HepG2 (cell line): ENCODE results near the gene ASIC2. TPM values are rescaled to one million over a fixed set of nuclear protein-coding genes. Genes with fewer than 3 reads are reported as not detected.

Experiments
- ATAC-seq: fragments of 200-7000 bp; cut with Tn5 transposase; 3 replicates; pipeline ENCODE4 v1.9.1; 2020; ENCODE audit warnings: mild to moderate bottlenecking, moderate library complexity
- BruUV-seq: library from RNA; stranded (reverse); fragments of 400-500 nt; replicated peaks from 2 replicates; lab custom pipeline; 2021; lab: Mats Ljungman, UMichigan
- CTCF ChIA-PET: fragments of 300-600 bp; formaldehyde crosslinking; extraction: SDS; loops from one replicate; lab custom pipeline; 2021; ENCODE audit warnings: low total read pairs, inconsistent platforms, low intra/inter-chr PET ratio; lab: Yijun Ruan, JAX
- POLR2A ChIA-PET: fragments of 350-600 bp; sonication (Branson Sonifier 250); formaldehyde crosslinking; loops from one replicate; lab custom pipeline; 2020; ENCODE audit warnings: antibody characterized with exemption, inconsistent platforms; lab: Yijun Ruan, JAX
- DNase-seq: peaks from one replicate; pipeline ENCODE4 v3.0.0-alpha.2; 2015; ENCODE audit warnings: low spot score
- FAIRE-seq: peaks from 3 replicates; lab custom pipeline; 2011; peaks lifted over from hg19 to GRCh38; lab: Jason Lieb, UNC
- H2AFZ ChIP-seq: one replicate; pipeline ENCODE4 v1.6.1; 2011; ENCODE audit warnings: low read length, inconsistent platforms
- H3K27ac ChIP-seq: fragments of 300-600 bp; 3 replicates; pipeline ENCODE4 v1.8.0; 2011; ENCODE audit warnings: mixed run types, mild to moderate bottlenecking, mixed read lengths, low read length, inconsistent platforms; ENCODE audit not compliant: insufficient read depth; ENCODE audit errors: extremely low read length
- H3K27me3 ChIP-seq, 2 experiments: fragments of 200-600 bp in 1 of 2; 2 replicates in 1 of 2; 3 replicates in 1 of 2; pipeline versions ENCODE4 v1.6.0 to v1.8.0; 2011; ENCODE audit warnings: low read length in 2 of 2, mild to moderate bottlenecking in 2 of 2, moderate library complexity in 2 of 2, inconsistent platforms in 1 of 2; ENCODE audit not compliant: insufficient read depth in 2 of 2, control insufficient read depth in 1 of 2
- H3K36me3 ChIP-seq, 2 experiments: fragments of 200-600 bp in 1 of 2; replicated peaks in 1 of 2; 2 replicates in 1 of 2; 3 replicates in 1 of 2; pipeline versions ENCODE4 v1.5.1 to v1.8.0; 2011; ENCODE audit warnings: low read length in 2 of 2, inconsistent platforms in 1 of 2; ENCODE audit not compliant: insufficient read depth in 2 of 2, control insufficient read depth in 1 of 2
- H3K4me1 ChIP-seq: 2 replicates; pipeline ENCODE4 v1.5.1; 2012; ENCODE audit warnings: low read length, inconsistent platforms; ENCODE audit not compliant: insufficient read depth
- H3K4me2 ChIP-seq: 2 replicates; pipeline ENCODE4 v1.6.0; 2011; ENCODE audit warnings: low read depth, low read length, inconsistent platforms
- H3K4me3 ChIP-seq, 3 experiments: fragments of 200-600 bp in 1 of 3; sonication (generic), shearing (Covaris generic) in 1 of 3; replicated peaks in 1 of 3; 2 replicates each; pipeline ENCODE4 v1.5.1; 2011 to 2016; ENCODE audit warnings: low read length in 3 of 3, inconsistent platforms in 2 of 3, low read depth in 2 of 3, mild to moderate bottlenecking in 2 of 3, control low read depth in 1 of 3, mixed read lengths in 1 of 3; ENCODE audit not compliant: insufficient read depth in 1 of 3
- H3K79me2 ChIP-seq: one replicate; pipeline ENCODE4 v1.6.1; 2011; ENCODE audit warnings: low read length, inconsistent platforms; ENCODE audit not compliant: insufficient read depth
- H3K9ac ChIP-seq: 2 replicates; pipeline ENCODE4 v1.6.0; 2011; ENCODE audit warnings: mild to moderate bottlenecking, low read depth, low read length, inconsistent platforms; ENCODE audit not compliant: insufficient read depth
- H3K9me3 ChIP-seq: 2 replicates; pipeline ENCODE4 v1.5.1; 2012; ENCODE audit warnings: mild to moderate bottlenecking, low read length
- H4K20me1 ChIP-seq: 2 replicates; pipeline ENCODE4 v1.6.0; 2011; ENCODE audit warnings: inconsistent platforms, mild to moderate bottlenecking, low read length, moderate library complexity; ENCODE audit not compliant: insufficient read depth
- BCLAF1 ChIP-seq: fragments of 450-650 bp; IDR thresholded peaks from 2 replicates; pipeline ENCODE4 v1.6.1; 2017; ENCODE audit warnings: mild to moderate bottlenecking
- FOXM1 ChIP-seq: sonication (generic); formaldehyde crosslinking; IDR thresholded peaks from 2 replicates; pipeline ENCODE4 v1.5.0; 2020; ENCODE audit warnings: missing genetic modification reagents
- HDAC1 ChIP-seq: sonication (generic); formaldehyde crosslinking; IDR thresholded peaks from 2 replicates; pipeline ENCODE4 v1.5.1; 2020; ENCODE audit warnings: mild to moderate bottlenecking, missing genetic modification reagents
- HNRNPLL ChIP-seq: fragments of 200-400 bp; formaldehyde crosslinking; IDR thresholded peaks from 2 replicates; pipeline ENCODE4 v1.6.1; 2017; ENCODE audit warnings: mild to moderate bottlenecking, low read depth, low read length; ENCODE audit not compliant: poor library complexity, severe bottlenecking
- SALL2 ChIP-seq: sonication (generic); formaldehyde crosslinking; IDR thresholded peaks from 2 replicates; pipeline ENCODE4 v1.8.1; 2023; ENCODE audit warnings: mild to moderate bottlenecking, missing genetic modification reagents, inconsistent platforms
- ZFP90 ChIP-seq: sonication (generic); formaldehyde crosslinking; IDR thresholded peaks from 2 replicates; pipeline ENCODE4 v1.8.0; 2022; ENCODE audit warnings: missing genetic modification reagents, mild to moderate bottlenecking, inconsistent platforms, borderline replicate concordance
- ZNF224 ChIP-seq: sonication (generic); formaldehyde crosslinking; IDR thresholded peaks from 2 replicates; pipeline ENCODE4 v1.5.0; 2020; ENCODE audit warnings: mild to moderate bottlenecking, missing genetic modification reagents
- ZNF331 ChIP-seq: sonication (generic); formaldehyde crosslinking; IDR thresholded peaks from 2 replicates; pipeline ENCODE4 v1.4.0; 2020; ENCODE audit warnings: missing genetic modification reagents
- ZNF460 ChIP-seq: sonication (generic); formaldehyde crosslinking; IDR thresholded peaks from 2 replicates; pipeline ENCODE4 v1.5.1; 2020; ENCODE audit warnings: missing genetic modification reagents, mild to moderate bottlenecking, borderline replicate concordance
- ZNF564 ChIP-seq: sonication (generic); formaldehyde crosslinking; IDR thresholded peaks from 2 replicates; pipeline ENCODE4 v1.8.1; 2023; ENCODE audit warnings: mild to moderate bottlenecking, missing genetic modification reagents
- ZNF713 ChIP-seq: sonication (generic); formaldehyde crosslinking; IDR thresholded peaks from 2 replicates; pipeline ENCODE4 v1.4.0; 2020; ENCODE audit warnings: mild to moderate bottlenecking, missing genetic modification reagents
- ZNF784 ChIP-seq: sonication (generic); formaldehyde crosslinking; IDR thresholded peaks from 2 replicates; pipeline ENCODE4 v1.5.1; 2020; ENCODE audit warnings: missing genetic modification reagents, mild to moderate bottlenecking, borderline replicate concordance
- WGBS: methylation state at CpG from one replicate; pipeline ENCODE4 v1.1.6; 2017; ENCODE audit warnings: low lambda C conversion rate; 5-methylcytosine and 5-hydroxymethylcytosine counted together
- in situ Hi-C: cut with HindIII; loops from 2 replicates; pipeline ENCODE4 v1.10.0; 2017; ENCODE audit warnings: low pct_unique_long_range_greater_than_20kb; ENCODE audit not compliant: extremely low pct_ligation_motif_present
- intact Hi-C: fragments of 100-400 bp; cut with micrococcal nuclease; formaldehyde crosslinking; loops from one replicate; pipeline ENCODE4 v1.10.0; 2022; ENCODE audit not compliant: unreplicated experiment
- polyA plus RNA-seq, 8 experiments: library from polyadenylated mRNA; depleted of rRNA in 3 of 8; stranded (reverse) in 7 of 8; unstranded in 1 of 8; fragments of >200 nt; fragmentation: Illumina TruSeq in 4 of 8; extraction: Trizol in 4 of 8; gene quantifications; 2 replicates each; pipeline versions ENCODE4 v1.2.1 to v1.2.3, GENCODE V29; 2011 to 2016; ENCODE audit warnings: low read depth in 4 of 8, missing spikeins in 1 of 8, mixed read lengths in 1 of 8; ENCODE audit not compliant: insufficient read depth in 1 of 8
- total RNA-seq, 5 experiments: library from RNA; depleted of rRNA; stranded (reverse); fragments of >200 nt; fragmentation: Illumina TruSeq; extraction: Trizol; gene quantifications; 2 replicates each; pipeline ENCODE4 v1.2.3, GENCODE V29; 2016; ENCODE audit warnings: low read depth in 1 of 5

The ASIC2 gene
- total and polyA plus RNA-seq, 2 of the 13 experiments (the other 11 are each of a cell fraction or from before 2014, with no cell fraction given) = not detected

GRCh38 chr17:33260638-33261037 lies 32.5 kb downstream of the ASIC2 start (continued):
- no peak for TF ChIP-seq ZNF713 (CRISPR knock-in tag)
- TF ChIP-seq ZNF460 = no peak
- TF ChIP-seq BCLAF1 = no peak

- Histone ChIP-seq H3K4me1 (no peaks in the 10 kb centered on the region), H3K36me3 (no peaks in the 10 kb centered on the region), H2AFZ (no peak overlapping the region), H3K4me3 (no peak overlapping the region), H3K9me3 (no peaks in the 10 kb centered on the region), H3K79me2 (no peaks in the 10 kb centered on the region), H3K27me3 (peaks cover 0 to 11% of the 10 kb centered on the region in 2 experiments; a peak in 3 of 5 replicates), H3K9ac (no peak overlapping the region), H3K27ac (no peak overlapping the region), H4K20me1 (0 out of 2 replicates have a peak, but pooled peaks cover 2% of the 10 kb centered on the region), H3K4me2 (no peak overlapping the region)
- no peak for TF ChIP-seq ZNF331
- no TSS peak for BruUV-seq
- intact Hi-C loops (no loop called here), in situ Hi-C loops (no loop called here)
- ChIA-PET CTCF (no interaction called here), POLR2A (no interaction called here)
- FAIRE-seq = no peak
- DNase-seq = no peak
- ATAC-seq = no peak
- 1% methylated on average over 3 of the region's 3 CpGs for WGBS
These were observed 34.8 kb downstream of the ASIC2 start for GRCh38 chr17:33258296-33258695.

GRCh38 chr17:33245183-33245582 lies 47.9 kb downstream of the ASIC2 start:
- in situ Hi-C loops (no loop called here), intact Hi-C loops (no loop called here)
- no TSS peak for BruUV-seq
- no peak overlapping the region for H3K27ac ChIP-seq
- CTCF ChIA-PET = no interaction called here
- ATAC-seq (no peak), DNase-seq (no peak), FAIRE-seq (no peak)
- H3K4me3 ChIP-seq = no peak overlapping the region
- H3K79me2 ChIP-seq = no peaks in the 10 kb centered on the region
- H3K4me1 ChIP-seq = no peaks in the 10 kb centered on the region
- no peaks in the 10 kb centered on the region for H4K20me1 ChIP-seq
- H2AFZ ChIP-seq = no peak overlapping the region
- no peaks in the 10 kb centered on the region for H3K9me3 ChIP-seq
- no peak overlapping the region for H3K4me2 ChIP-seq
- 26% methylated on average over 2 of the region's 2 CpGs for WGBS
- POLR2A ChIA-PET = no interaction called here
- peaks cover 0 to 5% of the 10 kb centered on the region in 2 experiments; a peak in 3 of 5 replicates for H3K27me3 ChIP-seq
- no peaks in the 10 kb centered on the region for H3K36me3 ChIP-seq
- no peak overlapping the region for H3K9ac ChIP-seq
- TF ChIP-seq FOXM1 (CRISPR knock-in tag) (no peak), SALL2 (CRISPR knock-in tag) (no peak), ZNF564 (CRISPR knock-in tag) (no peak), ZFP90 (CRISPR knock-in tag) (no peak), ZNF224 (CRISPR knock-in tag) (no peak), ZNF784 (CRISPR knock-in tag) (no peak), HDAC1 (CRISPR knock-in tag) (no peak), HNRNPLL (no peak)
